Left lobe of liver (tissue), 2 donors: Measurements from ENCODE around the gene MAPK8IP2. TPM values are rescaled to one million over a fixed set of nuclear protein-coding genes. Genes with fewer than 3 reads are reported as not detected.

Experiments
- ATAC-seq: fragments of 200-7000 bp; cut with Tn5 transposase; one replicate; pipeline ENCODE4 v1.9.1; 2020; ENCODE audit warnings: mild to moderate bottlenecking, moderate library complexity
- DNase-seq: peaks from one replicate; pipeline ENCODE4 v3.0.0-alpha.2; 2020; ENCODE audit warnings: low spot score
- total RNA-seq: library from RNA; stranded (reverse); gene quantifications from one replicate; pipeline ENCODE4 v1.2.1, GENCODE V29; 2021
- donor health status: DM: no; HTN: no; CAD: no; lungs with moderate emphysema.
- donor health status: DM: no; HTN: yes; CAD: no.

The MAPK8IP2 gene
- 0.53 TPM for total RNA-seq

GRCh38 chr22:50600538-50600937 is at the start of gene MAPK8IP2:
MAPK8IP2 (plus strand) TSS chr22:50600793; CDS start chr22:50600819, 26 bp downstream.
- ATAC-seq (peak; percentile 67), DNase-seq (no peak)

- ATAC-seq: no peak
- no peak for DNase-seq
Measured at GRCh38 chr22:50551160-50551752, 49.3 kb upstream of the MAPK8IP2 start.

- no peak for DNase-seq
- ATAC-seq: no peak
Measured at GRCh38 chr22:50553310-50553709, 47.3 kb upstream of the MAPK8IP2 start.

- no peak for DNase-seq
- no peak for ATAC-seq
Measured at GRCh38 chr22:50556703-50557102, 43.9 kb upstream of the MAPK8IP2 start.

- no peak for DNase-seq
- ATAC-seq: no peak
Measured at GRCh38 chr22:50560034-50560433, 40.6 kb upstream of the MAPK8IP2 start.

GRCh38 chr22:50561401-50562358 is 38.9 kb upstream of the MAPK8IP2 start:
- DNase-seq (no peak), ATAC-seq (no peak)

GRCh38 chr22:50562523-50563412 is 37.8 kb upstream of the MAPK8IP2 start, which contains the start of gene SYCE3:
SYCE3 (minus strand) TSS chr22:50562919; CDS start chr22:50556405, 6,514 bp downstream.
- DNase-seq (peak; percentile 98), ATAC-seq (peak; percentile 93)

- DNase-seq (peak; percentile 67), ATAC-seq (peak; percentile 60)
Measured at GRCh38 chr22:50563413-50564160, 37.0 kb upstream of the MAPK8IP2 start.

- ATAC-seq (no peak), DNase-seq (no peak)
Measured at GRCh38 chr22:50564289-50564688, 36.3 kb upstream of the MAPK8IP2 start.

GRCh38 chr22:50567721-50568252 is 32.8 kb upstream of the MAPK8IP2 start:
- ATAC-seq: no peak
- no peak for DNase-seq

GRCh38 chr22:50568626-50569025 is 32.0 kb upstream of the MAPK8IP2 start:
- ATAC-seq (peak; percentile 74), DNase-seq (peak; percentile 81)

- peak; percentile 92 for DNase-seq
- peak; percentile 75 for ATAC-seq
Measured at GRCh38 chr22:50569041-50569459, 31.5 kb upstream of the MAPK8IP2 start.

GRCh38 chr22:50569896-50570535 is 30.6 kb upstream of the MAPK8IP2 start:
- no peak for DNase-seq
- ATAC-seq: no peak

- no peak for DNase-seq
- no peak for ATAC-seq
Measured at GRCh38 chr22:50570861-50571260, 29.7 kb upstream of the MAPK8IP2 start.

- ATAC-seq: no peak
- DNase-seq: no peak
Measured at GRCh38 chr22:50571264-50572175, 29.1 kb upstream of the MAPK8IP2 start.

- no peak for ATAC-seq
- DNase-seq: no peak
Measured at GRCh38 chr22:50572965-50573364, 27.6 kb upstream of the MAPK8IP2 start.

GRCh38 chr22:50573491-50574382 is 26.9 kb upstream of the MAPK8IP2 start:
- no peak for DNase-seq
- ATAC-seq: no peak
